ENCODE data around the gene DST. TPM values are rescaled to one million over a fixed set of nuclear protein-coding genes. Genes with fewer than 3 reads are reported as not detected.

The DST gene
- total RNA-seq, 1 experiment from 2014 or later, result 132 TPM

DNA sequence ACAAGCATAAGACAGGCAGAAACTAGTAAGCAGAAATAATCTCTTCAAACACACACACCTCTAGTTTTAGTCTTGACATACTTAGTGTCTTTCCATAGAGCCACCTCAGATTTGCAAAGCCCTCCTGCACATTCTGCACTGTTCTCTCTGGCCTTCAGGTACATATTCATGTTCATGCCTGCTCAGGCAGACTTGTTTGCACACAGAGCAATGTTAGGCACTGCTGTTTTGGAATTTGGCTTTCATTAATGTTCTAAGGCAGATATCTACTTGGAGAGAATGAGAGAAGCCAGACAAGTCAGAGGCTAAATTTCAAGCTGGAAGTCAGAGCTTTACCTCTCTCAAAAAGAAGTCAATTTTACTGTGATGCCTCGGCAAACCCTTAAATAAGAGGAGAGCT, 21.3 kb upstream of the DST start:
- Mint-ChIP-seq H3K9me3 (no peaks in the 10 kb centered on the region), H3K27ac (peak overlapping the region; percentile 82), H3K4me3 (no peak overlapping the region), H3K27me3 (ENCODE audit: low read depth) (no peaks in the 10 kb centered on the region), H3K4me1 (peaks cover 29% of the 10 kb centered on the region), H3K36me3 (no peaks in the 10 kb centered on the region)
- no peak for TF ChIP-seq FOXP4 (CRISPR knock-in tag; IDR thresholded peaks at IDR 0.05)
- TF ChIP-seq CBFB (CRISPR knock-in tag; IDR thresholded peaks at IDR 0.05; ENCODE audit: low read depth), result no peak
- no peak for TF ChIP-seq NR1H2 (CRISPR knock-in tag; IDR thresholded peaks at IDR 0.05)
- TF ChIP-seq TEAD4 (CRISPR knock-in tag; IDR thresholded peaks at IDR 0.05), result no peak
- no peak for TF ChIP-seq ZNF232 (CRISPR knock-in tag; IDR thresholded peaks at IDR 0.05)
- TF ChIP-seq EMX1 (CRISPR knock-in tag; IDR thresholded peaks at IDR 0.05), result no peak
- TF ChIP-seq ZNF138 (CRISPR knock-in tag; conservative IDR thresholded peaks at IDR 0.05), result no peak
- TF ChIP-seq MXD4 (CRISPR knock-in tag; IDR thresholded peaks at IDR 0.05; ENCODE audit: borderline replicate concordance), result no peak
- TF ChIP-seq, protein P1, sequence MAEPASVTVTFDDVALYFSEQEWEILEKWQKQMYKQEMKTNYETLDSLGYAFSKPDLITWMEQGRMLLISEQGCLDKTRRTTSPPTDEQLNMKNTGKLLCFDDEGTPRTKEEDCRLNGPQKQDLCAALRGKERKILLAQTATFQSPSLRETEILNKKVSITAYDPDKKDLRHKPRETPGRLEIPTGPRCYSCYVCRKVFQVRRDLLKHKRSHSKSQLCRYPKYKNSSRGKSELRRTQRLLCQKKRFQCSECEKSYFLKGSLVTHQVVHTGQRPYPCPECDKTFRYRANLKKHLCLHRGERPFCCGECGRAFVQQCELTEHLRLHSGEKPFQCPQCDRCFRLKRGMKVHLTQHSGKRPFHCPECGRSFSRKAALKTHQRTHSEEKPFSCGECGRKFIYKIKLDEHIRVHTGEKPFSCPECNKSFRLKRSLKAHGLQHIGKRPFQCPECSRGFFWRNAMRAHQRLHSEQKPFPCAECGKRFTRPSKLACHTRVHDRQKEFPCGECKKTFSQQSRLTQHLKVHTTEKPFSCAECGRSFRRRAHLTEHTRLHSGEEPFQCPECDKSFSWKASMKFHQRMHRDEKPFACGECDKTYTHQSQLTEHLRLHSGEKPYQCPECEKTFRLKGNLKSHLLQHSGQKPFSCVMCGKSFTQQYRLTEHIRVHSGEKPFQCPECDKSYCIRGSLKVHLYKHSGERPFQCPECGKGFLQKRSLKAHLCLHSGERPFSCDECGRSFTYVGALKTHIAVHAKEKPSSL (CRISPR knock-in tag; conservative IDR thresholded peaks at IDR 0.05), result no peak
- TF ChIP-seq CDX4 (CRISPR knock-in tag; IDR thresholded peaks at IDR 0.05; ENCODE audit: borderline replicate concordance), result no peak
- TF ChIP-seq TCF7 (CRISPR knock-in tag; IDR thresholded peaks at IDR 0.05; ENCODE audit: low read depth), result no peak
- no peak for TF ChIP-seq PRRX2 (CRISPR knock-in tag; IDR thresholded peaks at IDR 0.05)
- no peak for TF ChIP-seq KAT7 (CRISPR knock-in tag; IDR thresholded peaks at IDR 0.05; ENCODE audit: borderline replicate concordance)
- no peak for TF ChIP-seq ZNF317 (CRISPR knock-in tag; IDR thresholded peaks at IDR 0.05; ENCODE audit: borderline replicate concordance, low read depth)
- no peak for TF ChIP-seq MYBL2 (CRISPR knock-in tag; IDR thresholded peaks at IDR 0.05)
- TF ChIP-seq, protein P2, sequence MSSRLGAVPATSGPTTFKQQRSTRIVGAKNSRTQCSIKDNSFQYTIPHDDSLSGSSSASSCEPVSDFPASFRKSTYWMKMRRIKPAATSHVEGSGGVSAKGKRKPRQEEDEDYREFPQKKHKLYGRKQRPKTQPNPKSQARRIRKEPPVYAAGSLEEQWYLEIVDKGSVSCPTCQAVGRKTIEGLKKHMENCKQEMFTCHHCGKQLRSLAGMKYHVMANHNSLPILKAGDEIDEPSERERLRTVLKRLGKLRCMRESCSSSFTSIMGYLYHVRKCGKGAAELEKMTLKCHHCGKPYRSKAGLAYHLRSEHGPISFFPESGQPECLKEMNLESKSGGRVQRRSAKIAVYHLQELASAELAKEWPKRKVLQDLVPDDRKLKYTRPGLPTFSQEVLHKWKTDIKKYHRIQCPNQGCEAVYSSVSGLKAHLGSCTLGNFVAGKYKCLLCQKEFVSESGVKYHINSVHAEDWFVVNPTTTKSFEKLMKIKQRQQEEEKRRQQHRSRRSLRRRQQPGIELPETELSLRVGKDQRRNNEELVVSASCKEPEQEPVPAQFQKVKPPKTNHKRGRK (CRISPR knock-in tag; IDR thresholded peaks at IDR 0.05; ENCODE audit: borderline replicate concordance), result no peak
- POLR2A ChIA-PET, result no interaction called here
- CTCF ChIA-PET, result no interaction called here
- DNase-seq (ENCODE audit: low spot score), result no peak
- ATAC-seq, result no peak

DNA sequence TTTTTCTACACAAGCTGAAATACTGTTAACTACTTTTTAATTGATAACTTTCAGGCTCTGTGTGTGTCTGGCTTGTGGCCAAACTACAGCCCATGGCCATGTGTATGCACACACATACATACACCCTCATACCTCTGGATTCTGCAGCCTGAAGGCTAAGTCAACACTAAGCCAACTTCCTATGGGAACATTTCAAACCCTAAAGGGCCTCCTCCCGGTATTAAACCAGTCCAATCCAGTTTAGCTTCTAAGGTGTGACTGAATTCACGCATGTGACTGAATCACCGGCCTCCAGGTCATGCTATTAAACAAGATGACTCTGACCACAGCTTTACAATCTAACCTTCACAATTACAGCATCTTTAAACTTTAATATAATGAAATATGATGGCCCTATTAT, 20.7 kb upstream of the DST start:
- Mint-ChIP-seq H3K36me3 (no peaks in the 10 kb centered on the region), H3K9me3 (no peaks in the 10 kb centered on the region), H3K27me3 (ENCODE audit: low read depth) (no peaks in the 10 kb centered on the region), H3K27ac (no peak overlapping the region), H3K4me1 (peaks cover 34% of the 10 kb centered on the region), H3K4me3 (no peak overlapping the region)
- ChIA-PET POLR2A (no interaction called here), CTCF (no interaction called here)
- ATAC-seq (no peak), DNase-seq (ENCODE audit: low spot score) (no peak)
- no peak for TF ChIP-seq NR3C1 (CRISPR knock-in tag; conservative IDR thresholded peaks at IDR 0.05; ENCODE audit: low read depth)
- TF ChIP-seq ZNF121 (CRISPR knock-in tag; IDR thresholded peaks at IDR 0.05), result no peak
- no peak for TF ChIP-seq CREB1 (CRISPR knock-in tag; IDR thresholded peaks at IDR 0.05)
- TF ChIP-seq ZNF532 (CRISPR knock-in tag; IDR thresholded peaks at IDR 0.05; ENCODE audit: borderline replicate concordance), result no peak
- no peak for TF ChIP-seq OVOL2 (CRISPR knock-in tag; IDR thresholded peaks at IDR 0.05; ENCODE audit: borderline replicate concordance)
- no peak for TF ChIP-seq AR (CRISPR knock-in tag; IDR thresholded peaks at IDR 0.05)
- TF ChIP-seq IRF2 (CRISPR knock-in tag; IDR thresholded peaks at IDR 0.05; ENCODE audit: borderline replicate concordance, low read depth), result no peak
- no peak for TF ChIP-seq SMAD3 (CRISPR knock-in tag; IDR thresholded peaks at IDR 0.05; ENCODE audit: borderline replicate concordance)

Data from WTC11 (cell line).